Panc1 (cell line): ENCODE results near the gene PELI2. TPM values are rescaled to one million over a fixed set of nuclear protein-coding genes. Genes with fewer than 3 reads are reported as not detected.

Experiments
- ATAC-seq: fragments of 200-7000 bp; cut with Tn5 transposase; 2 replicates; pipeline ENCODE4 v1.9.1; 2020; ENCODE audit warnings: mild to moderate bottlenecking, moderate library complexity
- BruUV-seq: library from RNA; stranded (reverse); fragments of 400-500 nt; replicated peaks from 2 replicates; lab custom pipeline; 2021; lab: Mats Ljungman, UMichigan
- CTCF ChIA-PET: fragments of 300-600 bp; sonication (Branson Sonifier 250); formaldehyde crosslinking; loops from one replicate; lab custom pipeline; 2022; ENCODE audit warnings: antibody characterized with exemption; lab: Charles Lee
- POLR2A ChIA-PET: fragments of 300-600 bp; sonication (Branson Sonifier 250); formaldehyde crosslinking; loops from one replicate; lab custom pipeline; 2022; ENCODE audit warnings: antibody characterized with exemption; lab: Charles Lee
- DNase-seq: peaks from one replicate; pipeline ENCODE4 v3.0.0-alpha.2; 2010; ENCODE audit warnings: low read depth, low spot score
- H3K27ac ChIP-seq: 2 replicates; pipeline ENCODE4 v1.5.1; 2011; ENCODE audit warnings: mild to moderate bottlenecking, low read length, inconsistent platforms
- H3K27me3 ChIP-seq: fragments of 200-500 bp; sonication (Bioruptor generic); 2 replicates; pipeline ENCODE4 v1.6.0; 2014; ENCODE audit warnings: low read length, inconsistent platforms; ENCODE audit not compliant: control insufficient read depth, insufficient read depth
- H3K36me3 ChIP-seq: fragments of 200-500 bp; sonication (Bioruptor generic); 2 replicates; pipeline ENCODE4 v1.5.1; 2014; ENCODE audit warnings: inconsistent platforms, mild to moderate bottlenecking, low read length, moderate library complexity; ENCODE audit not compliant: control insufficient read depth, insufficient read depth
- H3K4me1 ChIP-seq: 2 replicates; pipeline ENCODE4 v1.5.1; 2011; ENCODE audit warnings: inconsistent platforms, mild to moderate bottlenecking, low read length, moderate library complexity; ENCODE audit not compliant: control insufficient read depth, insufficient read depth
- H3K4me3 ChIP-seq, 2 experiments: 2 replicates each; pipeline ENCODE4 v1.5.1; 2011 to 2012; ENCODE audit warnings: low read depth in 2 of 2, low read length in 2 of 2, mild to moderate bottlenecking in 2 of 2, inconsistent platforms in 1 of 2, moderate library complexity in 1 of 2
- H3K9me3 ChIP-seq: fragments of 200-500 bp; sonication (Bioruptor generic); 2 replicates; pipeline ENCODE4 v1.5.1; 2014; ENCODE audit warnings: low read depth, mild to moderate bottlenecking, inconsistent platforms, low read length, moderate library complexity; ENCODE audit not compliant: control insufficient read depth, insufficient read depth
- POLR2AphosphoS5 ChIP-seq: IDR thresholded peaks from 2 replicates; pipeline ENCODE4 v1.6.1; 2012; ENCODE audit warnings: mild to moderate bottlenecking, low read depth, low read length, moderate library complexity
- SIN3A ChIP-seq: IDR thresholded peaks from 2 replicates; pipeline ENCODE4 v1.6.1; 2012; ENCODE audit warnings: low read depth, mild to moderate bottlenecking, low read length, moderate library complexity, borderline replicate concordance; ENCODE audit not compliant: insufficient read depth
- TCF7L2 ChIP-seq: IDR thresholded peaks from 2 replicates; pipeline ENCODE4 v1.6.1; 2011; ENCODE audit warnings: mild to moderate bottlenecking, low read depth, low read length, inconsistent platforms
- in situ Hi-C: cut with HindIII; loops from 2 replicates; pipeline ENCODE4 v1.10.0; 2016; ENCODE audit warnings: low sequenced_read_pairs, low pct_unique_long_range_greater_than_20kb
- intact Hi-C: fragments of 100-400 bp; cut with micrococcal nuclease; formaldehyde crosslinking; loops from one replicate; pipeline ENCODE4 v1.10.0; 2022; ENCODE audit not compliant: unreplicated experiment
- total RNA-seq: library from RNA; stranded (reverse); gene quantifications from one replicate; pipeline ENCODE4 v1.2.1, GENCODE V29; 2021; ENCODE audit not compliant: unreplicated experiment
- TF ChIP-seq, protein P1 (sequence below), 2 experiments: IDR thresholded peaks; 2 replicates each; pipeline ENCODE4 v1.6.1; 2011 to 2012; ENCODE audit warnings: low read depth in 2 of 2, control low read depth in 1 of 2, low read length in 1 of 2, mild to moderate bottlenecking in 1 of 2, moderate library complexity in 1 of 2; ENCODE audit not compliant: insufficient read depth in 1 of 2
- TF ChIP-seq, protein P2 (sequence below): fragments of 450-650 bp; IDR thresholded peaks from 2 replicates; pipeline ENCODE4 v1.5.1; 2017; ENCODE audit warnings: mild to moderate bottlenecking

The PELI2 gene
- total RNA-seq, 1 experiment from 2014 or later, result 0.28 TPM

DNA sequence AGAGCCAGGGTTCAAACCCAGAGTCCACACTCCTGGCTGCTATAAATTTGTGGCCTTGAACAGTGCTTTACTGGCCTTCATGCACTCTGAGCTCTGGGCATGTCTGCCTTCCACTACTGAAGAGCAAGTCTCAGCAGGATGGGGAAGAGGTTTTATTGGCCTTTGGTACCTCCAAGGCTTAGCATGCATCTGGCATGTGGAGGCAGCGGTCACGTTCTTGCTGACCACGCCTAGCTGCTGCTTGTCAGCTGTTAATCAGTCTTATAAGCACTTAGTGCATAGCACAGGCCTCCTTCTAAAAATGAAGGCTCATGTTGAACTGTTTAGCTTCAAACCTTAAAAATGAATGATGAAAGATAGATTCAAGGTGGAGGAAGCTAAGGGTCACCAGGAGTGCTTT is 177.5 kb downstream of the PELI2 start:
- DNase-seq (no peak), ATAC-seq (no peak)
- intact Hi-C loops (no loop called here), in situ Hi-C loops (no loop called here)
- POLR2A ChIA-PET, result no interaction called here
- BruUV-seq, result no TSS peak
- H3K27me3 ChIP-seq, result no peaks in the 10 kb centered on the region
- CTCF ChIA-PET, result no interaction called here
- no peak overlapping the region for H3K27ac ChIP-seq
- TF ChIP-seq, protein P1, sequence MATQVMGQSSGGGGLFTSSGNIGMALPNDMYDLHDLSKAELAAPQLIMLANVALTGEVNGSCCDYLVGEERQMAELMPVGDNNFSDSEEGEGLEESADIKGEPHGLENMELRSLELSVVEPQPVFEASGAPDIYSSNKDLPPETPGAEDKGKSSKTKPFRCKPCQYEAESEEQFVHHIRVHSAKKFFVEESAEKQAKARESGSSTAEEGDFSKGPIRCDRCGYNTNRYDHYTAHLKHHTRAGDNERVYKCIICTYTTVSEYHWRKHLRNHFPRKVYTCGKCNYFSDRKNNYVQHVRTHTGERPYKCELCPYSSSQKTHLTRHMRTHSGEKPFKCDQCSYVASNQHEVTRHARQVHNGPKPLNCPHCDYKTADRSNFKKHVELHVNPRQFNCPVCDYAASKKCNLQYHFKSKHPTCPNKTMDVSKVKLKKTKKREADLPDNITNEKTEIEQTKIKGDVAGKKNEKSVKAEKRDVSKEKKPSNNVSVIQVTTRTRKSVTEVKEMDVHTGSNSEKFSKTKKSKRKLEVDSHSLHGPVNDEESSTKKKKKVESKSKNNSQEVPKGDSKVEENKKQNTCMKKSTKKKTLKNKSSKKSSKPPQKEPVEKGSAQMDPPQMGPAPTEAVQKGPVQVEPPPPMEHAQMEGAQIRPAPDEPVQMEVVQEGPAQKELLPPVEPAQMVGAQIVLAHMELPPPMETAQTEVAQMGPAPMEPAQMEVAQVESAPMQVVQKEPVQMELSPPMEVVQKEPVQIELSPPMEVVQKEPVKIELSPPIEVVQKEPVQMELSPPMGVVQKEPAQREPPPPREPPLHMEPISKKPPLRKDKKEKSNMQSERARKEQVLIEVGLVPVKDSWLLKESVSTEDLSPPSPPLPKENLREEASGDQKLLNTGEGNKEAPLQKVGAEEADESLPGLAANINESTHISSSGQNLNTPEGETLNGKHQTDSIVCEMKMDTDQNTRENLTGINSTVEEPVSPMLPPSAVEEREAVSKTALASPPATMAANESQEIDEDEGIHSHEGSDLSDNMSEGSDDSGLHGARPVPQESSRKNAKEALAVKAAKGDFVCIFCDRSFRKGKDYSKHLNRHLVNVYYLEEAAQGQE (IDR thresholded peaks at IDR 0.05; ENCODE audit: insufficient read depth in 1 of 2, low read depth in 2 of 2, low read length in 1 of 2), result no peak
- TF ChIP-seq SIN3A, result no peak
- H3K4me1 ChIP-seq, result no peaks in the 10 kb centered on the region
- no peaks in the 10 kb centered on the region for H3K9me3 ChIP-seq
- H3K4me3 ChIP-seq, result no peak overlapping the region
- no peaks in the 10 kb centered on the region for H3K36me3 ChIP-seq

DNA sequence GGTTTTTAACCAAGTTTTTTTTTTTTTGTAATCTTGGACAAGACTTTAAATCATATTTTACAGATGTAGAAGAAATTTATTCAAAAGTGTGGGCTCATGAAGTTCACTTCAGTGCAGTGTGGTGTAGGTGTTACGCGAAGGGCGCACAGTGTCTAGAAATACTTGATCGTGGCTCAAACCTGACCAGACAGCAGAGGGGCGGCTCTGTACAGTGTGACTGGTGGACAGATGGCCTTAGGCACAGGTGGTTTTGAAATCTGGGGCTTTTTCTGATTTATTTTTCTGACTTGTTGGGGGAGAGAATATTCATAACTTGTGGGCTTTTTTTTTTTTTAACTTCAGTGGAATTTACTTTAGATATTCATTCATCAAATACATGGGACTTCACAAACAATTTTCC is 179.2 kb downstream of the PELI2 start:
- no peak for ATAC-seq
- Histone ChIP-seq H3K36me3 (no peaks in the 10 kb centered on the region), H3K27me3 (no peaks in the 10 kb centered on the region), H3K27ac (no peak overlapping the region), H3K4me3 (no peak overlapping the region), H3K9me3 (no peaks in the 10 kb centered on the region), H3K4me1 (no peaks in the 10 kb centered on the region)
- DNase-seq, result no peak
- in situ Hi-C loops (no loop called here), intact Hi-C loops (no loop called here)
- TF ChIP-seq, protein P1 (IDR thresholded peaks at IDR 0.05; ENCODE audit: insufficient read depth in 1 of 2, low read depth in 2 of 2, low read length in 1 of 2), result no peak
- TF ChIP-seq TCF7L2 (no peak), SIN3A (no peak), POLR2AphosphoS5 (no peak)
- TF ChIP-seq, protein P2, sequence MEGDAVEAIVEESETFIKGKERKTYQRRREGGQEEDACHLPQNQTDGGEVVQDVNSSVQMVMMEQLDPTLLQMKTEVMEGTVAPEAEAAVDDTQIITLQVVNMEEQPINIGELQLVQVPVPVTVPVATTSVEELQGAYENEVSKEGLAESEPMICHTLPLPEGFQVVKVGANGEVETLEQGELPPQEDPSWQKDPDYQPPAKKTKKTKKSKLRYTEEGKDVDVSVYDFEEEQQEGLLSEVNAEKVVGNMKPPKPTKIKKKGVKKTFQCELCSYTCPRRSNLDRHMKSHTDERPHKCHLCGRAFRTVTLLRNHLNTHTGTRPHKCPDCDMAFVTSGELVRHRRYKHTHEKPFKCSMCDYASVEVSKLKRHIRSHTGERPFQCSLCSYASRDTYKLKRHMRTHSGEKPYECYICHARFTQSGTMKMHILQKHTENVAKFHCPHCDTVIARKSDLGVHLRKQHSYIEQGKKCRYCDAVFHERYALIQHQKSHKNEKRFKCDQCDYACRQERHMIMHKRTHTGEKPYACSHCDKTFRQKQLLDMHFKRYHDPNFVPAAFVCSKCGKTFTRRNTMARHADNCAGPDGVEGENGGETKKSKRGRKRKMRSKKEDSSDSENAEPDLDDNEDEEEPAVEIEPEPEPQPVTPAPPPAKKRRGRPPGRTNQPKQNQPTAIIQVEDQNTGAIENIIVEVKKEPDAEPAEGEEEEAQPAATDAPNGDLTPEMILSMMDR, result no peak
- BruUV-seq, result no TSS peak
- ChIA-PET CTCF (interaction anchor here (0.7 kb wide), 1 partner anchor 182 kb away, joined by 4 read pairs; no protein-coding TSS in a partner anchor), POLR2A (interaction anchor here (0.6 kb wide), 1 partner anchor 194 kb away, joined by 7 read pairs; no protein-coding TSS in a partner anchor)
